A673 (cell line): ENCODE measurements around the gene PCYT1A.

Experiments used
- CTCF ChIP-seq: fragments of 300-800, 200-600 bp; sonication (generic); conservative IDR thresholded peaks from 2 replicates; pipeline ENCODE4 v1.5.1; 2017; ENCODE audit warnings: low read depth, mild to moderate bottlenecking, antibody characterized with exemption, low read length, moderate library complexity, mixed read lengths
- EZH2 ChIP-seq: fragments of 200-600 bp; sonication (generic); IDR thresholded peaks from 2 replicates; pipeline ENCODE4 v1.6.1; 2017; ENCODE audit warnings: borderline replicate concordance, low read depth, mild to moderate bottlenecking, mixed read lengths, antibody characterized with exemption, low read length; ENCODE audit not compliant: poor library complexity, severe bottlenecking

GRCh38 chr3:196215493-196216020, 72.0 kb downstream of the PCYT1A start:
- no peak for TF ChIP-seq CTCF
- no peak for TF ChIP-seq EZH2
